A549 (cell line): ENCODE results near the gene HAO1. TPM values are rescaled to one million over a fixed set of nuclear protein-coding genes. Genes with fewer than 3 reads are reported as not detected.

Experiments
- ATAC-seq, 2 experiments: fragments of 200-7000 bp in 1 of 2; fragments of >200 bp in 1 of 2; cut with Nextera tagmentation in 1 of 2; cut with Tn5 transposase in 1 of 2; 3 replicates each; pipeline versions ENCODE4 v1.8.0 to v1.9.1; 2018 to 2020; ENCODE audit warnings: mild to moderate bottlenecking in 1 of 2, moderate library complexity in 1 of 2
- CTCF ChIA-PET: fragments of 300-600 bp; sonication (Branson Sonifier 250); formaldehyde crosslinking; extraction: SDS; loops from one replicate; lab custom pipeline; 2021; ENCODE audit warnings: antibody characterized with exemption, inconsistent platforms; lab: Yijun Ruan, JAX
- POLR2A ChIA-PET: fragments of 350-600 bp; formaldehyde crosslinking; extraction: SDS; loops from one replicate; lab custom pipeline; 2021; ENCODE audit warnings: antibody characterized with exemption, inconsistent platforms; lab: Yijun Ruan, JAX
- DNase-seq, 2 experiments: peaks; one replicate each; pipeline versions ENCODE4 v3.0.0 to v3.0.0-alpha.2; 2011 to 2016; ENCODE audit warnings: low read depth in 1 of 2, low spot score in 1 of 2
- FAIRE-seq: peaks from 2 replicates; lab custom pipeline; 2011; peaks lifted over from hg19 to GRCh38; lab: Jason Lieb, UNC
- H3K27ac ChIP-seq, 2 experiments: fragments of >200 bp; sonication (Bioruptor Twin); formaldehyde crosslinking; 3 replicates each; pipeline ENCODE4 v1.5.1; 2016 to 2017
- H3K4me1 ChIP-seq: fragments of >200 bp; sonication (Bioruptor Twin); formaldehyde crosslinking; 3 replicates; pipeline ENCODE4 v1.6.1; 2016
- H3K4me2 ChIP-seq: fragments of >200 bp; sonication (Bioruptor Twin); formaldehyde crosslinking; 3 replicates; pipeline ENCODE4 v1.6.1; 2016
- H3K4me3 ChIP-seq: fragments of >200 bp; sonication (Bioruptor Twin); formaldehyde crosslinking; 3 replicates; pipeline ENCODE4 v1.5.1; 2016
- H3K9me3 ChIP-seq: fragments of >200 bp; sonication (Bioruptor Twin); formaldehyde crosslinking; 3 replicates; pipeline ENCODE4 v1.6.1; 2016
- EHMT2 ChIP-seq: fragments of 200-600 bp; sonication (generic); IDR thresholded peaks from 2 replicates; pipeline ENCODE4 v1.6.1; 2016; ENCODE audit warnings: antibody characterized with exemption, low read depth, mild to moderate bottlenecking, moderate library complexity
- GATA3 ChIP-seq: IDR thresholded peaks from 2 replicates; pipeline ENCODE4 v1.6.1; 2012; ENCODE audit warnings: borderline replicate concordance
- HEYL ChIP-seq: fragments of 250-450 bp; sonication (Bioruptor Pico); IDR thresholded peaks from 2 replicates; pipeline ENCODE4 v1.8.0; 2021; ENCODE audit warnings: mild to moderate bottlenecking, moderate library complexity
- HMGXB4 ChIP-seq: fragments of 250-450 bp; sonication (Bioruptor Pico); IDR thresholded peaks from 2 replicates; pipeline ENCODE4 v1.5.0; 2021; ENCODE audit warnings: mild to moderate bottlenecking, moderate library complexity, borderline replicate concordance
- MAFK ChIP-seq: fragments of 450-650 bp; IDR thresholded peaks from 2 replicates; pipeline ENCODE4 v1.6.1; 2014; ENCODE audit not compliant: partially characterized antibody
- MYC ChIP-seq: IDR thresholded peaks from 2 replicates; pipeline ENCODE4 v1.6.1; 2012; ENCODE audit warnings: mild to moderate bottlenecking, inconsistent platforms, low read length, improper control_type of control experiment, borderline replicate concordance
- PBX3 ChIP-seq: IDR thresholded peaks from 2 replicates; pipeline ENCODE4 v1.6.1; 2012
- PHF8 ChIP-seq: fragments of 200-600 bp; sonication (generic); IDR thresholded peaks from 2 replicates; pipeline ENCODE4 v1.6.1; 2016; ENCODE audit warnings: low read depth, mild to moderate bottlenecking, antibody characterized with exemption, moderate library complexity, borderline replicate concordance
- POLR2A ChIP-seq: IDR thresholded peaks from 2 replicates; pipeline ENCODE4 v1.6.1; 2012; ENCODE audit warnings: mild to moderate bottlenecking, low read length
- RCOR1 ChIP-seq: fragments of 150-350 bp; IDR thresholded peaks from 2 replicates; pipeline ENCODE4 v1.6.1; 2014; ENCODE audit warnings: antibody characterized with exemption, low read length, low read depth
- REST ChIP-seq: fragments of 200-600 bp; sonication (generic); IDR thresholded peaks from 2 replicates; pipeline ENCODE4 v1.6.1; 2016; ENCODE audit warnings: antibody characterized with exemption, mild to moderate bottlenecking, moderate library complexity
- RNF2 ChIP-seq: fragments of 200-600 bp; sonication (generic); IDR thresholded peaks from 2 replicates; pipeline ENCODE4 v1.6.1; 2016; ENCODE audit warnings: low read depth, mild to moderate bottlenecking, antibody characterized with exemption, moderate library complexity, borderline replicate concordance
- ZNF302 ChIP-seq: fragments of 250-450 bp; sonication (Bioruptor Pico); IDR thresholded peaks from 2 replicates; pipeline ENCODE4 v1.9.0; 2021; ENCODE audit warnings: inconsistent platforms, mild to moderate bottlenecking, moderate library complexity
- ZSCAN20 ChIP-seq: fragments of 250-450 bp; sonication (Bioruptor Pico); IDR thresholded peaks from 2 replicates; pipeline ENCODE4 v1.8.0; 2022; ENCODE audit warnings: mild to moderate bottlenecking, moderate library complexity
- WGBS: methylation state at CpG from one replicate; pipeline ENCODE4 v1.1.6; 2017; ENCODE audit errors: missing lambda C conversion rate; 5-methylcytosine and 5-hydroxymethylcytosine counted together
- polyA plus RNA-seq, 4 experiments: library from polyadenylated mRNA; depleted of rRNA in 3 of 4; stranded (reverse); fragments of >200 nt; fragmentation: RNase III in 1 of 4; extraction: RNeasy Plus Mini Kit Qiagen cat#74134 plus additional on column Dnase treatment in 1 of 4; gene quantifications; 2 replicates in 3 of 4; 3 replicates in 1 of 4; pipeline ENCODE4 v1.2.3, GENCODE V29; 2011 to 2017
- TF ChIP-seq, protein P1 (sequence below): fragments of 150-350 bp; IDR thresholded peaks from 2 replicates; pipeline ENCODE4 v1.6.1; 2014; ENCODE audit warnings: low read depth, mild to moderate bottlenecking, low read length

HAO1 gene
- polyA plus RNA-seq, 2 of the 4 experiments (the other 2 are of a cell fraction): 0.13 TPM; not detected in 1

- H3K27ac ChIP-seq: no peak overlapping the region
- no peak for ATAC-seq
- no peaks in the 10 kb centered on the region for H3K9me3 ChIP-seq
- no peak for FAIRE-seq
- WGBS: 17% methylated on average over 5 of the region's 5 CpGs
- TF ChIP-seq HMGXB4 (CRISPR knock-in tag): no peak
- no peak for TF ChIP-seq MAFK
- no peak for TF ChIP-seq PBX3
- no peak overlapping the region for H3K4me3 ChIP-seq
- CTCF ChIA-PET: interaction anchor here (0.6 kb wide), 1 partner anchor 392 kb away, joined by 3 read pairs; no protein-coding TSS in a partner anchor
- POLR2A ChIA-PET: no interaction called here
- H3K4me1 ChIP-seq: no peaks in the 10 kb centered on the region
- H3K4me2 ChIP-seq: no peak overlapping the region
- no peak for DNase-seq
Measured at GRCh38 chr20:7891705-7892104, 48.6 kb downstream of the HAO1 start.

- 46% methylated on average over 3 of the region's 3 CpGs for WGBS
- DNase-seq: no peak
- ATAC-seq: no peak
- no peak overlapping the region for H3K27ac ChIP-seq
- TF ChIP-seq HMGXB4 (CRISPR knock-in tag) (no peak), RNF2 (no peak), REST (no peak), GATA3 (no peak)
- H3K4me1 ChIP-seq: no peaks in the 10 kb centered on the region
- no peak for FAIRE-seq
- ChIA-PET POLR2A (no interaction called here), CTCF (no interaction called here)
- no peaks in the 10 kb centered on the region for H3K9me3 ChIP-seq
- H3K4me3 ChIP-seq: no peak overlapping the region
- no peak overlapping the region for H3K4me2 ChIP-seq
Measured at GRCh38 chr20:7889736-7890135, 50.5 kb downstream of the HAO1 start.

DNA sequence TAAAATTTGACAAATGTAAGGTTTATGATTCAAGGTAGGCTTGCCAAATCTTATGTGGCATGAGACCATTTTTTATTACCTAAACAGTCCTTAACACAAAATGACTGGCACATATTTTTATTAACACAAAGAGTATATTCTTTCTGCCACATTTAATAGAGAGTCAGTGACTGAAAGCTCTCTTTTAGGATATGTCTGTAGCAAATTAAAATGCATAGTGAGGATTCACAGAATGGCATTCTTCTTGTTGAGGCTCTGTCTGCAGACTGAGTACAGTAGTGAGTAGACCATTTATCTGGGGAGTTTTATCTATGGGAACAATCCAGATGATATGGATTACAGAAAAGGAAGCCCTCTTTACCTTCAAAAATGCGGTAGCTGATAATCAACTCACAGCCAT, 56.5 kb downstream of the HAO1 start:
- POLR2A ChIA-PET: no interaction called here
- no peak for ATAC-seq
- 37% methylated on average over 1 of the region's 1 CpG for WGBS

More for the DNA sequence above, 56.5 kb downstream of the HAO1 start:
- CTCF ChIA-PET: no interaction called here
- no peak for DNase-seq
- Histone ChIP-seq H3K4me2 (no peak overlapping the region), H3K27ac (no peak overlapping the region), H3K4me1 (no peaks in the 10 kb centered on the region), H3K9me3 (no peaks in the 10 kb centered on the region), H3K4me3 (no peak overlapping the region)
- TF ChIP-seq RCOR1 (no peak), ZSCAN20 (no peak), POLR2A (no peak), EHMT2 (no peak), MYC (no peak), HEYL (CRISPR knock-in tag) (no peak), RNF2 (no peak), ZNF302 (CRISPR knock-in tag) (no peak), PHF8 (no peak)
- TF ChIP-seq, protein P1, sequence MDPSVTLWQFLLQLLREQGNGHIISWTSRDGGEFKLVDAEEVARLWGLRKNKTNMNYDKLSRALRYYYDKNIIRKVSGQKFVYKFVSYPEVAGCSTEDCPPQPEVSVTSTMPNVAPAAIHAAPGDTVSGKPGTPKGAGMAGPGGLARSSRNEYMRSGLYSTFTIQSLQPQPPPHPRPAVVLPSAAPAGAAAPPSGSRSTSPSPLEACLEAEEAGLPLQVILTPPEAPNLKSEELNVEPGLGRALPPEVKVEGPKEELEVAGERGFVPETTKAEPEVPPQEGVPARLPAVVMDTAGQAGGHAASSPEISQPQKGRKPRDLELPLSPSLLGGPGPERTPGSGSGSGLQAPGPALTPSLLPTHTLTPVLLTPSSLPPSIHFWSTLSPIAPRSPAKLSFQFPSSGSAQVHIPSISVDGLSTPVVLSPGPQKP: no peak
- no peak for FAIRE-seq
